Measurements from ENCODE around the gene TXNRD3.

Gene TXNRD3

GRCh38 chr3:126618760-126619159 lies 36.2 kb downstream of the TXNRD3 start:
- peaks cover 26% of the 10 kb centered on the region for H3K36me3 ChIP-seq (ENCODE audit: insufficient read depth, low read length)

GRCh38 chr3:126618021-126618420 lies 36.9 kb downstream of the TXNRD3 start:
- peaks cover 30% of the 10 kb centered on the region for H3K36me3 ChIP-seq (ENCODE audit: insufficient read depth, low read length)

More at GRCh38 chr3:126618760-126619159, 36.2 kb downstream of the TXNRD3 start:
- peak; percentile 58 for DNase-seq (ENCODE audit: low read depth, low spot score)
- Histone ChIP-seq H3K9me3 (ENCODE audit: low read depth, low read length) (no peaks in the 10 kb centered on the region), H3K9ac (ENCODE audit: insufficient read length) (peak overlapping the region; percentile 49), H3K4me3 (peak overlapping the region; percentile 36), H3K27ac (peak overlapping the region; percentile 90)
- TF ChIP-seq POLR2AphosphoS5 (IDR thresholded peaks at IDR 0.05; ENCODE audit: borderline replicate concordance, low read depth, low read length): no peak
- no peak for TF ChIP-seq EZH2 (IDR thresholded peaks at IDR 0.05)
- no peak for TF ChIP-seq FOXP2 (optimal IDR thresholded peaks at IDR 0.05; ENCODE audit: control extremely low read depth, extremely low read length, insufficient read depth)

GRCh38 chr3:126617571-126617970 lies 37.4 kb downstream of the TXNRD3 start:
- H3K36me3 ChIP-seq (ENCODE audit: insufficient read depth, low read length): peaks cover 30% of the 10 kb centered on the region
- DNase-seq (ENCODE audit: low read depth, low spot score): no peak
- peak overlapping the region; percentile 90; the same call in 1 of the 2 replicates for H3K27ac ChIP-seq
- H3K4me3 ChIP-seq: no peak overlapping the region
- no peak overlapping the region for H3K9ac ChIP-seq (ENCODE audit: insufficient read length)
- TF ChIP-seq EZH2 (IDR thresholded peaks at IDR 0.05) (no peak), POLR2AphosphoS5 (IDR thresholded peaks at IDR 0.05; ENCODE audit: borderline replicate concordance, low read depth, low read length) (no peak), FOXP2 (optimal IDR thresholded peaks at IDR 0.05; ENCODE audit: control extremely low read depth, extremely low read length, insufficient read depth) (no peak)
- H3K9me3 ChIP-seq (ENCODE audit: low read depth, low read length): no peaks in the 10 kb centered on the region

More at GRCh38 chr3:126618021-126618420, 36.9 kb downstream of the TXNRD3 start:
- no peak for DNase-seq (ENCODE audit: low read depth, low spot score)
- TF ChIP-seq POLR2AphosphoS5 (IDR thresholded peaks at IDR 0.05; ENCODE audit: borderline replicate concordance, low read depth, low read length) (no peak), EZH2 (IDR thresholded peaks at IDR 0.05) (no peak), FOXP2 (optimal IDR thresholded peaks at IDR 0.05; ENCODE audit: control extremely low read depth, extremely low read length, insufficient read depth) (no peak)
- Histone ChIP-seq H3K27ac (peak overlapping the region; percentile 90), H3K4me3 (peak overlapping the region; percentile 36), H3K9me3 (ENCODE audit: low read depth, low read length) (no peaks in the 10 kb centered on the region), H3K9ac (ENCODE audit: insufficient read length) (peak overlapping the region; percentile 49)

GRCh38 chr3:126616931-126617330 lies 38.0 kb downstream of the TXNRD3 start:
- H3K9ac ChIP-seq (ENCODE audit: insufficient read length): no peak overlapping the region
- no peak overlapping the region for H3K27ac ChIP-seq
- peaks cover 30% of the 10 kb centered on the region for H3K36me3 ChIP-seq (ENCODE audit: insufficient read depth, low read length)
- no peak overlapping the region for H3K4me3 ChIP-seq
- H3K9me3 ChIP-seq (ENCODE audit: low read depth, low read length): no peaks in the 10 kb centered on the region
- no peak for DNase-seq (ENCODE audit: low read depth, low spot score)
- TF ChIP-seq POLR2AphosphoS5 (IDR thresholded peaks at IDR 0.05; ENCODE audit: borderline replicate concordance, low read depth, low read length): no peak
- no peak for TF ChIP-seq EZH2 (IDR thresholded peaks at IDR 0.05)
- no peak for TF ChIP-seq FOXP2 (optimal IDR thresholded peaks at IDR 0.05; ENCODE audit: control extremely low read depth, extremely low read length, insufficient read depth)

- no peak for DNase-seq (ENCODE audit: low read depth, low spot score)
- Histone ChIP-seq H3K9ac (ENCODE audit: insufficient read length) (no peak overlapping the region), H3K4me3 (no peak overlapping the region), H3K9me3 (ENCODE audit: low read depth, low read length) (no peaks in the 10 kb centered on the region), H3K36me3 (ENCODE audit: insufficient read depth, low read length) (peaks cover 47% of the 10 kb centered on the region), H3K27ac (no peak overlapping the region)
- TF ChIP-seq POLR2AphosphoS5 (IDR thresholded peaks at IDR 0.05; ENCODE audit: borderline replicate concordance, low read depth, low read length) (no peak), FOXP2 (optimal IDR thresholded peaks at IDR 0.05; ENCODE audit: control extremely low read depth, extremely low read length, insufficient read depth) (no peak), EZH2 (IDR thresholded peaks at IDR 0.05) (no peak)
Measured at GRCh38 chr3:126613479-126614188, 41.3 kb downstream of the TXNRD3 start.

DNA sequence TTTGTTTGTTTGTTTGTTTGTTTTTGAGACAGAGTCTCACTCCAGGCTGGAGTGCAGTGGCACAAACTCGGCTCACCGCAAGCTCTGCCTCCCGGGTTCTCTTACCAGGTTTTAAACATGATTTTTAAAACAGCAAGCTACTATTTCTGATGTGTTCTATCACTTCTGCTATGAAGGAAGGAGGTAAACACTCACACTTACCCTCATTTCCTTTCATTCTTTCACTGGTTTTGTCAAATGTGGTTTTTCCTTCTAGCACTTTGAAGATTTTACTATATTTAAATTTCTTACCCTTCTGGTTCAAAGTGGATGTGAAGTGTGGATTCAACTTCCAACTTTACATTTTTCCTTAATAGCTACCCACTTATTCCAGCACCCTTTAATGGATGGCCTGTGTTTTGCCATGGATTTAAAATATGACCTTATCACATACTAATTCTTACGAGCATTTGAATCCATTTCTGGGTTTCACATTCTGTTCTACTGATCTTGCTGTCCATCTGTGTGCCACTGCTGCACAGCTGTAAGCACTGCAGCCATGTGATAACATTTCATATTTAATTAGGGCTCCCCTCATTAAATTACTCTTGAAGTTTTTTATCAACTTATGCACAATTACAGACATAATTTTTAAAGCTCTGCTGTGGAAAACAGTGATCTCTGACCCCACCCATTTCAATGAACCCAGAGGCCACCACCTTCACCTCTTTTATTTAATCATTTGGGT lies 42.3 kb downstream of the TXNRD3 start:
- no peak overlapping the region for H3K9ac ChIP-seq (ENCODE audit: insufficient read length)
- H3K36me3 ChIP-seq (ENCODE audit: insufficient read depth, low read length): peaks cover 52% of the 10 kb centered on the region
- TF ChIP-seq EZH2 (IDR thresholded peaks at IDR 0.05) (no peak), POLR2AphosphoS5 (IDR thresholded peaks at IDR 0.05; ENCODE audit: borderline replicate concordance, low read depth, low read length) (no peak), FOXP2 (optimal IDR thresholded peaks at IDR 0.05; ENCODE audit: control extremely low read depth, extremely low read length, insufficient read depth) (no peak)
- H3K4me3 ChIP-seq: no peak overlapping the region
- H3K27ac ChIP-seq: no peak overlapping the region
- no peak for DNase-seq (ENCODE audit: low read depth, low spot score)
- H3K9me3 ChIP-seq (ENCODE audit: low read depth, low read length): no peaks in the 10 kb centered on the region

- H3K27ac ChIP-seq: no peak overlapping the region
- no peak for DNase-seq (ENCODE audit: low read depth, low spot score)
- H3K9ac ChIP-seq (ENCODE audit: insufficient read length): no peak overlapping the region
- no peak overlapping the region for H3K4me3 ChIP-seq
- H3K36me3 ChIP-seq (ENCODE audit: insufficient read depth, low read length): peaks cover 53% of the 10 kb centered on the region
- no peaks in the 10 kb centered on the region for H3K9me3 ChIP-seq (ENCODE audit: low read depth, low read length)
- TF ChIP-seq FOXP2 (optimal IDR thresholded peaks at IDR 0.05; ENCODE audit: control extremely low read depth, extremely low read length, insufficient read depth): no peak
- TF ChIP-seq POLR2AphosphoS5 (IDR thresholded peaks at IDR 0.05; ENCODE audit: borderline replicate concordance, low read depth, low read length): no peak
- no peak for TF ChIP-seq EZH2 (IDR thresholded peaks at IDR 0.05)
Measured at GRCh38 chr3:126609909-126610308, 45.0 kb downstream of the TXNRD3 start.

GRCh38 chr3:126607214-126607908 lies 47.6 kb downstream of the TXNRD3 start:
- no peak for DNase-seq (ENCODE audit: low read depth, low spot score)
- Histone ChIP-seq H3K27ac (no peak overlapping the region), H3K9me3 (ENCODE audit: low read depth, low read length) (no peaks in the 10 kb centered on the region), H3K36me3 (ENCODE audit: insufficient read depth, low read length) (peaks cover 73% of the 10 kb centered on the region), H3K9ac (ENCODE audit: insufficient read length) (no peak overlapping the region), H3K4me3 (no peak overlapping the region)
- TF ChIP-seq FOXP2 (optimal IDR thresholded peaks at IDR 0.05; ENCODE audit: control extremely low read depth, extremely low read length, insufficient read depth) (no peak), POLR2AphosphoS5 (IDR thresholded peaks at IDR 0.05; ENCODE audit: borderline replicate concordance, low read depth, low read length) (no peak), EZH2 (IDR thresholded peaks at IDR 0.05) (no peak)

All from SK-N-MC (cell line).